Measurements from ENCODE around the gene KCNMA1.
A peak's percentile ranks its signal among the peaks of the same experiment; 100 is the strongest.

KCNMA1 gene

GRCh38 chr10:77201135-77202106 is 436.2 kb downstream of the KCNMA1 start:
- H3K4me3 ChIP-seq (ENCODE audit: low read depth, low read length): no peak overlapping the region
- DNase-seq (ENCODE audit: low read depth): peak; percentile 27
- no peak for TF ChIP-seq CTCF (IDR thresholded peaks at IDR 0.05; ENCODE audit: control insufficient read depth, extremely low read depth, insufficient read depth)

GRCh38 chr10:77197544-77197943 is 440.1 kb downstream of the KCNMA1 start:
- no peak overlapping the region for H3K4me3 ChIP-seq (ENCODE audit: low read depth, low read length)
- no peak for DNase-seq (ENCODE audit: low read depth)
- no peak for TF ChIP-seq CTCF (IDR thresholded peaks at IDR 0.05; ENCODE audit: control insufficient read depth, extremely low read depth, insufficient read depth)

DNA sequence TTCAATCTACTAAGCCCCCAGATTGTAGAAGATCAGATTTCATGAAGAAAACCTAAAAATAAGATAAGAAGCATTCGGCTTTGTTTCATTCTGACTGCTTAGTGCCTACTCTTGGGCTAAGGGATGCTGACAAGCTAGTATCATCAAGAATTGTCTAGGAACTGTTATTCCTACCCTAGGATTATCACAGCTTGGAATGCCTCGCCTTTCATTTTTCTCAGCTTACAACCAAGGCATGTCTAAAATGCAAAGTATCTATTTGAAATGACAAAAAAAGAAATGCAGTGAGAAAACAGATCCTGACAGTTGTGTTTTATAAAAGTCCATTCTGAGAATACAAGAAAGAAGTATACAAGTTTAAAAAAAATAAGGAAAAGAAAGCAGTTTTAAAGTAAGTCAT is 441.0 kb downstream of the KCNMA1 start:
- TF ChIP-seq CTCF (IDR thresholded peaks at IDR 0.05; ENCODE audit: control insufficient read depth, extremely low read depth, insufficient read depth): no peak
- no peak overlapping the region for H3K4me3 ChIP-seq (ENCODE audit: low read depth, low read length)
- no peak for DNase-seq (ENCODE audit: low read depth)

DNA sequence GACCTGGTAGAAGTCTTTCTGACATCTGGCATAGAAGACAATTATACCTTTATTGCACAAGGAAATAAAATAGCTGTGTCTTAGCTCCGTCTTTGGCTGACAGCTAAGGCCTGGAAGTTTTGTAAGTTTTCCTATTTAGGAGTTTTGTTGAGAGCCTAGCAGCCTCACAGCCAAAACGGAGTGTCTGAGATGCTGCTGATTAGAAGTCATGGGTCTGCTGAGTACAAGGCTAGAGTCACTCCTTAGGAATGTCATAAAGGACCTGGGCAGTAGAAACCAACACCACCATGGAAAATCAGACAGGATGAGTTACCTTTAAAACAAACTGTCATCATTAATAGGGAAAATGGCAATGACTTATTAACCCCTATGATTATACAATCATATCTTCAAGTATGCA is 442.5 kb downstream of the KCNMA1 start:
- H3K4me3 ChIP-seq (ENCODE audit: low read depth, low read length): no peak overlapping the region
- TF ChIP-seq CTCF (IDR thresholded peaks at IDR 0.05; ENCODE audit: control insufficient read depth, extremely low read depth, insufficient read depth): no peak
- peak; percentile 3 for DNase-seq (ENCODE audit: low read depth)

- DNase-seq (ENCODE audit: low read depth): no peak
- no peak for TF ChIP-seq CTCF (IDR thresholded peaks at IDR 0.05; ENCODE audit: control insufficient read depth, extremely low read depth, insufficient read depth)
- H3K4me3 ChIP-seq (ENCODE audit: low read depth, low read length): no peak overlapping the region
Measured at GRCh38 chr10:77193001-77193400, 444.6 kb downstream of the KCNMA1 start.

DNA sequence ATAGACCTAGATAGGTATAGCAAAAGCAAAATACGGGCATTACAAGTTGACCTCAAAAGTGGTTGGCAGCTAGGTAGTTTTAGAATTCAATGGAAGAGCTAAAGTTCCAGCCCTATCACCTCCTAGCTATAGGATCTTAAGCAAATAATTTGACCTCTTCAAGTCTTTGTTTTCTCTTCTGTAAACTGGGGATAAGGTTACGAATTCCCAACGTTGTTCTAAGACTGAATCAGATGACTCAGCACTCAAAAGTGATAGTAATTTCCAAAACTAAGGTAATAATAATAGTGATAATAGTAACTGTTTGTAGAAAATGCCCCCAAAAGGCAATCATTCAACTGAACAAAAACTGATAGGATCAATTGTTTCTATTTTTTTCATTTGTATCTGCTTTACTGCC is 445.2 kb downstream of the KCNMA1 start:
- TF ChIP-seq CTCF (IDR thresholded peaks at IDR 0.05; ENCODE audit: control insufficient read depth, extremely low read depth, insufficient read depth): no peak
- DNase-seq (ENCODE audit: low read depth): no peak
- H3K4me3 ChIP-seq (ENCODE audit: low read depth, low read length): no peak overlapping the region

Measured in LNCaP clone FGC (cell line).